HL-60/S4 treated with phorbol 12-myristate 13-acetate at 8.2 ng/mL for 4 days and 3 days (cell line): Measurements from ENCODE around the gene ARHGAP42.

Experiments
- in situ Hi-C: fragments of 300-500 bp; cut with MboI; formaldehyde crosslinking; loops from 2 replicates; pipeline ENCODE4 v1.15.0; 2022; ENCODE audit warnings: low sequenced_read_pairs

The ARHGAP42 gene

GRCh38 chr11:100680070-100680469 lies 7.0 kb upstream of the ARHGAP42 start:
- in situ Hi-C loops, result no loop called here

- in situ Hi-C loops, result no loop called here
Observed at GRCh38 chr11:100681064-100681502, 6.0 kb upstream of the ARHGAP42 start.

GRCh38 chr11:100682247-100682969 lies 4.7 kb upstream of the ARHGAP42 start:
- in situ Hi-C loops, result no loop called here

GRCh38 chr11:100683126-100683525 lies 4.0 kb upstream of the ARHGAP42 start:
- in situ Hi-C loops, result no loop called here

GRCh38 chr11:100684101-100685065 lies 2.7 kb upstream of the ARHGAP42 start:
- in situ Hi-C loops, result no loop called here

- in situ Hi-C loops, result no loop called here
Observed at GRCh38 chr11:100686476-100687053, 523 bp upstream of the ARHGAP42 start.

- in situ Hi-C loops, result no loop called here
Observed at GRCh38 chr11:100687630-100688395, 725 bp downstream of the ARHGAP42 start.

GRCh38 chr11:100689141-100689540 lies 2.1 kb downstream of the ARHGAP42 start:
- in situ Hi-C loops, result no loop called here

- in situ Hi-C loops, result no loop called here
Observed at GRCh38 chr11:100691896-100692653, 5.0 kb downstream of the ARHGAP42 start.

GRCh38 chr11:100695911-100696310 lies 8.8 kb downstream of the ARHGAP42 start:
- in situ Hi-C loops, result no loop called here

GRCh38 chr11:100703139-100703538 lies 16.1 kb downstream of the ARHGAP42 start:
- in situ Hi-C loops, result no loop called here

- in situ Hi-C loops, result no loop called here
Observed at GRCh38 chr11:100703801-100704575, 16.9 kb downstream of the ARHGAP42 start.

- in situ Hi-C loops, result no loop called here
Observed at GRCh38 chr11:100705447-100705846, 18.4 kb downstream of the ARHGAP42 start.

- in situ Hi-C loops, result no loop called here
Observed at GRCh38 chr11:100706179-100706578, 19.1 kb downstream of the ARHGAP42 start.

GRCh38 chr11:100709233-100709957 lies 22.3 kb downstream of the ARHGAP42 start:
- in situ Hi-C loops, result no loop called here

- in situ Hi-C loops, result no loop called here
Observed at GRCh38 chr11:100711984-100712383, 24.9 kb downstream of the ARHGAP42 start.

- in situ Hi-C loops, result no loop called here
Observed at GRCh38 chr11:100712583-100712982, 25.5 kb downstream of the ARHGAP42 start.

- in situ Hi-C loops, result no loop called here
Observed at GRCh38 chr11:100715165-100715761, 28.2 kb downstream of the ARHGAP42 start.
